ENCODE measurements around the gene OR2W3.

OR2W3 gene

DNA sequence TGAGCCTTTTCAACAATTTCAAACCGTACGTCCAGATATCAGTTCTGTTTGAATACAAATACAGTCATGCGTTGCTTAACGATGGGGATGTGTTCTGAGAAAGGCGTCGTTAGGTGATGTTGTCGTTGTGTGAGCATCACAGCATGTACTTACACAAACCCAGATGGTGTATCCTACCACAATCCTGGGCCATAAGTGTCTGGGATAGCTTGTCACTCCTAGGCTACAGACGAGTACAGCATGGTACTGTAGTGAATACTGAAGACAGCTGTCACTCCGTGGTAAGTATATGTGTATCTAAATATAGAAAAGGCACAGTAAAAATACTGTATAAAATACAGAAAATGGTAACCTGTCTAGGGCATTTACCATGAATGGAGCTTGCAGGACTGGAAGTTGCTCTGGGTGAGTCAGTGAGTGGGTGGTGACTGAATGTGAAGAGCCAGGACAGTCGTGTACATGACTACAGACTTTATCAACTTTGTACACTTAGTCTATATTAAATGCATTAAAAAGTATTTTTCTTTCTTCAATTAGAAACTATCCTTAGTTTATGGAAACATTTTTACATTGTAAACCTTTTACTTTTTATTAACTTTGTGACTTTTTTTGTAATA lies 10.5 kb upstream of the OR2W3 start:
- Histone ChIP-seq H3K79me2 (ENCODE audit: low read length) (no peaks in the 10 kb centered on the region), H3K27me3 (replicated peaks; ENCODE audit: insufficient read depth, low read length) (no peaks in the 10 kb centered on the region), H3K36me3 (replicated peaks; ENCODE audit: insufficient read depth, low read length) (no peaks in the 10 kb centered on the region), H3F3A (ENCODE audit: insufficient read depth, low read length) (no peaks in the 10 kb centered on the region), H4K20me1 (ENCODE audit: insufficient read depth, low read length) (no peaks in the 10 kb centered on the region), H3K9me2 (replicated peaks; ENCODE audit: insufficient read depth, low read length) (no peaks in the 10 kb centered on the region), H3K9me3 (replicated peaks; ENCODE audit: insufficient read depth, low read length) (no peaks in the 10 kb centered on the region), H3K4me1 (ENCODE audit: low read length) (no peaks in the 10 kb centered on the region), H3K4me2 (ENCODE audit: low read depth, low read length) (no peak overlapping the region), H2AFZ (ENCODE audit: low read length) (no peak overlapping the region), H3K9ac (ENCODE audit: low read length) (no peak overlapping the region), H3K4me3 (ENCODE audit: low read length) (no peak overlapping the region), H3K27ac (ENCODE audit: low read length) (no peak overlapping the region)
- no peak for DNase-seq
- TF ChIP-seq CTCF (IDR thresholded peaks at IDR 0.05; ENCODE audit: low read length) = no peak
- TF ChIP-seq EZH2phosphoT487 (IDR thresholded peaks at IDR 0.05; ENCODE audit: low read length) = no peak
- no peak for TF ChIP-seq EZH2 (optimal IDR thresholded peaks at IDR 0.05; ENCODE audit: low read depth, low read length)

- no peak for DNase-seq
- no peak for TF ChIP-seq EZH2phosphoT487 (IDR thresholded peaks at IDR 0.05; ENCODE audit: low read length)
- TF ChIP-seq CTCF (IDR thresholded peaks at IDR 0.05; ENCODE audit: low read length) = no peak
- TF ChIP-seq EZH2 (optimal IDR thresholded peaks at IDR 0.05; ENCODE audit: low read depth, low read length) = no peak
- no peak overlapping the region for H3K9ac ChIP-seq (ENCODE audit: low read length)
- H3K36me3 ChIP-seq (replicated peaks; ENCODE audit: insufficient read depth, low read length) = no peaks in the 10 kb centered on the region
- H3F3A ChIP-seq (ENCODE audit: insufficient read depth, low read length) = no peaks in the 10 kb centered on the region
- H3K9me2 ChIP-seq (replicated peaks; ENCODE audit: insufficient read depth, low read length) = no peaks in the 10 kb centered on the region
- no peak overlapping the region for H3K4me2 ChIP-seq (ENCODE audit: low read depth, low read length)
- no peak overlapping the region for H2AFZ ChIP-seq (ENCODE audit: low read length)
- no peaks in the 10 kb centered on the region for H4K20me1 ChIP-seq (ENCODE audit: insufficient read depth, low read length)
- H3K4me1 ChIP-seq (ENCODE audit: low read length) = no peaks in the 10 kb centered on the region
- H3K79me2 ChIP-seq (ENCODE audit: low read length) = no peaks in the 10 kb centered on the region
- H3K4me3 ChIP-seq (ENCODE audit: low read length) = no peak overlapping the region
- no peaks in the 10 kb centered on the region for H3K9me3 ChIP-seq (replicated peaks; ENCODE audit: insufficient read depth, low read length)
- H3K27me3 ChIP-seq (replicated peaks; ENCODE audit: insufficient read depth, low read length) = no peaks in the 10 kb centered on the region
- no peak overlapping the region for H3K27ac ChIP-seq (ENCODE audit: low read length)
Measured at GRCh38 chr1:247895976-247896375, 589 bp downstream of the OR2W3 start.

GRCh38 chr1:247904122-247904521 lies 8.7 kb downstream of the OR2W3 start:
- H3K9ac ChIP-seq (ENCODE audit: low read length) = no peak overlapping the region

More at GRCh38 chr1:247904122-247904521, 8.7 kb downstream of the OR2W3 start:
- no peaks in the 10 kb centered on the region for H3K9me3 ChIP-seq (replicated peaks; ENCODE audit: insufficient read depth, low read length)
- H4K20me1 ChIP-seq (ENCODE audit: insufficient read depth, low read length) = no peaks in the 10 kb centered on the region
- no peaks in the 10 kb centered on the region for H3K36me3 ChIP-seq (replicated peaks; ENCODE audit: insufficient read depth, low read length)
- H3K4me1 ChIP-seq (ENCODE audit: low read length) = no peaks in the 10 kb centered on the region
- no peak overlapping the region for H2AFZ ChIP-seq (ENCODE audit: low read length)
- no peak overlapping the region for H3K27ac ChIP-seq (ENCODE audit: low read length)
- TF ChIP-seq CTCF (IDR thresholded peaks at IDR 0.05; ENCODE audit: low read length) (no peak), EZH2 (optimal IDR thresholded peaks at IDR 0.05; ENCODE audit: low read depth, low read length) (no peak), EZH2phosphoT487 (IDR thresholded peaks at IDR 0.05; ENCODE audit: low read length) (no peak)
- H3K27me3 ChIP-seq (replicated peaks; ENCODE audit: insufficient read depth, low read length) = no peaks in the 10 kb centered on the region
- H3K4me3 ChIP-seq (ENCODE audit: low read length) = no peak overlapping the region
- no peaks in the 10 kb centered on the region for H3K9me2 ChIP-seq (replicated peaks; ENCODE audit: insufficient read depth, low read length)
- no peak overlapping the region; the same call in 1 of the 2 replicates for H3K4me2 ChIP-seq (ENCODE audit: low read depth, low read length)
- H3K79me2 ChIP-seq (ENCODE audit: low read length) = no peaks in the 10 kb centered on the region
- no peak for DNase-seq
- no peaks in the 10 kb centered on the region for H3F3A ChIP-seq (ENCODE audit: insufficient read depth, low read length)
